ENCODE results near the gene PRKAB1.

Gene PRKAB1

DNA sequence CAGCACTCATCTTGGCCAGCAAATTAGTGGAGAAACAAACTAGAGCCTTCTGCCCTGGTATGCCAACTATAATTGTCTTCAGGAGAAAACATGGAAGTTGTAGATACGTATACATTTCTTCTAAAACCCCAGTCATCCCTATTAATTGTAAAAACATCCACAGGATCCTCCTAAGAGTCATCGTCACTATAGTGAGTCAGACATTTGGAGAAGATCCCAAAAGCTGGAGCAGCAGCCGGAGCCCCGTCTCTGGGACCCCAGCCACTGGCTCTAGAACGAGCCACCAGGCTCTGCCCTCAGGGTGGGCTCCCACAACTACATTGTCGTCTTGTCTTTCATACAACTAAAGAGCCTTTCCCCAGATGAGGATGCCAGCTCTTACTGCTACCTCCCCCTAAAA, 15.5 kb downstream of the PRKAB1 start:
- Histone ChIP-seq H3K9ac (ENCODE audit: low read length in 2 of 2) (no peak overlapping the region), H3K36me3 (ENCODE audit: control insufficient read depth in 2 of 2, insufficient read depth in 2 of 2, low read length in 2 of 2) (peaks cover 28 to 30% of the 10 kb centered on the region in 2 donors), H3K27ac (ENCODE audit: low read length) (no peak overlapping the region), H3K27me3 (ENCODE audit: control insufficient read depth in 1 of 2, insufficient read depth in 2 of 2, low read length in 2 of 2) (no peaks in the 10 kb centered on the region), H3K4me3 (ENCODE audit: low read length in 2 of 2) (no peak overlapping the region), H3K4me1 (ENCODE audit: control insufficient read depth, insufficient read depth, low read length) (peaks cover 2% of the 10 kb centered on the region), H3K9me3 (ENCODE audit: control insufficient read depth in 2 of 2, low read length in 2 of 2) (no peaks in the 10 kb centered on the region)

DNA sequence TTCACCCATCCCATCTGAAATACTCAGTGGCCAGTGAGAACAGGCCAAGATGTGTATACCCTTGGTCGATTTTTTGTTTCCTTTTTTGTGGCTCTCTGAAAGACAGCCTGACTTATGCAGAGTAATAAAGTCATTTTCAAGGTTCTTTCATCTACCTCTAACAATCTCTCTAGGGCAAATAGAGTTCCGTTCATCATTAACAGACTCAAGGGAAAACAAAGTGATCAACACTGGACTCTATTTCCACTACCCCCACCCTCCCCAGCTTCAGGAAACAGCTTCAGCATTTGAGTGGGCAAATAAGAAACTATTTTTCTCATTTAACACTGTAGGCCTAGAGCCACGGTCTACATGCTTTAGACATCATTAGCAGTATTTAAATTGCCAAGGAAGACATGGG, 15.9 kb downstream of the PRKAB1 start:
- Histone ChIP-seq H3K4me3 (ENCODE audit: low read length in 2 of 2) (no peak overlapping the region), H3K9ac (ENCODE audit: low read length in 2 of 2) (no peak overlapping the region), H3K36me3 (ENCODE audit: control insufficient read depth in 2 of 2, insufficient read depth in 2 of 2, low read length in 2 of 2) (peaks cover 24 to 26% of the 10 kb centered on the region in 2 donors), H3K27me3 (ENCODE audit: control insufficient read depth in 1 of 2, insufficient read depth in 2 of 2, low read length in 2 of 2) (no peaks in the 10 kb centered on the region), H3K4me1 (ENCODE audit: control insufficient read depth, insufficient read depth, low read length) (peaks cover 2% of the 10 kb centered on the region), H3K9me3 (ENCODE audit: control insufficient read depth in 2 of 2, low read length in 2 of 2) (no peaks in the 10 kb centered on the region), H3K27ac (ENCODE audit: low read length) (no peak overlapping the region)

DNA sequence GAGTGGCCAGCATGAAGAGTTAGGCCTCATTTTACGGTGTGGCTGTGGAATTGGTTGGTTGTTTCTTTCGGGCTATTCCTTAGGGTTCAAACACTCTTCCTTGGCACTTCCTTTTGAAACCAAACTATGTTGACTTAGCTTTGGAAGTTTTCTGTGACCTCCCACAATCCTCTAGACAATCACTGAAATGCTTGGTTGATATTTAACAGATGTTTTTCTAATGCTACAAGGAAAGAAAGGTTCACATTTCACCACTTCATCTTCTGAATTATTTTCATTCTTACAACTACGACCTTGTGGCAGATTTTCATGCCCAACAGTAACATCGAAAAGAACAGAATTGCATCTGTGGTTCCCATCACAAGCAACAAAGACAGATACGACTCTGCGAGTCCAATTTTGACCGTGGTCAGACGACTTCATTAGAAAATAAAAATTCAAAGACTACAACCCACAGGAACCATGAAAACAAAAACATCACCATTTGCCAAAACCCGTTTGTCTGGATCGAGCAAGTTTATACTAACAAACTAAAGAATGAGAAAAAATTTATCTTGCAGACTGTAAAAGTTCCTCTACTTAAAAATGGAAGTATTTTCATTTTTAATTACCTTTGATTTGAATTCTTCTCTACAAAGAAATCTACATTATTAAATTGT, 16.9 kb downstream of the PRKAB1 start:
- no peak overlapping the region for H3K27ac ChIP-seq (ENCODE audit: low read length)
- no peak overlapping the region for H3K9ac ChIP-seq (ENCODE audit: low read length in 2 of 2)
- H3K4me3 ChIP-seq (ENCODE audit: low read length in 2 of 2) = no peak overlapping the region
- no peaks in the 10 kb centered on the region for H3K27me3 ChIP-seq (ENCODE audit: control insufficient read depth in 1 of 2, insufficient read depth in 2 of 2, low read length in 2 of 2)
- H3K9me3 ChIP-seq (ENCODE audit: control insufficient read depth in 2 of 2, low read length in 2 of 2) = no peaks in the 10 kb centered on the region
- H3K4me1 ChIP-seq (ENCODE audit: control insufficient read depth, insufficient read depth, low read length) = peaks cover under 1% of the 10 kb centered on the region
- peaks cover 16 to 17% of the 10 kb centered on the region in 2 donors for H3K36me3 ChIP-seq (ENCODE audit: control insufficient read depth in 2 of 2, insufficient read depth in 2 of 2, low read length in 2 of 2)

DNA sequence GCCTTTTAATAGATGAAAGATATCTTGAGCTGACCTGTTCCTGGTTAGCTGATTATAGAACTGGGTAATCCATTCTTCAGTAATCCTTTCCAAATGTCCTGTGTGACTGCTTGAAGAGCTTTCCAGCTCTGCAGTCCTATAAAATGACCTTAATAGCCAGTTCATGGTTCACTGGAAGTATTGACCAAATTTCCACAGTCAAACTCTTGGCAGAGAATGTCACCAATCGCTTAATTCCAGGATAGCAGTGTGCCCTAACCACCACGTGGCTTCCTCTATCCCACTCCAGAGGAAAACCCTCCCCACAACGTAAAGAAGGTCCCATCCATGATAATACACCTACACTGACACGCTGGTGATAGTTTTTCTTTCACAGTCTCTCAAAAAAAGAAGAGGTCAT, 17.4 kb downstream of the PRKAB1 start:
- H3K27ac ChIP-seq (ENCODE audit: low read length) = no peak overlapping the region
- peaks cover 11% of the 10 kb centered on the region in 2 donors for H3K36me3 ChIP-seq (ENCODE audit: control insufficient read depth in 2 of 2, insufficient read depth in 2 of 2, low read length in 2 of 2)
- no peaks in the 10 kb centered on the region for H3K9me3 ChIP-seq (ENCODE audit: control insufficient read depth in 2 of 2, low read length in 2 of 2)
- no peak overlapping the region for H3K9ac ChIP-seq (ENCODE audit: low read length in 2 of 2)
- no peaks in the 10 kb centered on the region for H3K4me1 ChIP-seq (ENCODE audit: control insufficient read depth, insufficient read depth, low read length)
- no peak overlapping the region for H3K4me3 ChIP-seq (ENCODE audit: low read length in 2 of 2)
- no peaks in the 10 kb centered on the region for H3K27me3 ChIP-seq (ENCODE audit: control insufficient read depth in 1 of 2, insufficient read depth in 2 of 2, low read length in 2 of 2)

DNA sequence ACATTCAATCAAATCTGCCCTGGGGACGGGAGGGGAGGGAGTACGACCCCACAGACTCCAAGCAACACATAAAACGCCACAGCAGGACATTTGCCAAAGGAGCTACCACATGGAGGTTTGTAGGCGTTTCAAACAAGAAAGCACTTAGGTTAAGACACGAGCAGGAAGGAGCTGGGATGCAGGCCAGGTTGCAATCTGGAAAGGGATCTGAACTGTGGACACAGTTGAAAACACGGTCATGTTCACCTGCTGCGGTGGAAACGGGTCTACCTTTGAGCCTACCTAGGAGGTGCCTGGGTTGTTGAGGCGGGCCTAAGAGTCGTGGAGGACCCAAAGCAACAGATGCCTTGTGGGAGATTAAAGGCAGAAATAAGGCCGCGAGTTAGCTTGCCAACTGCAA, 18.4 kb downstream of the PRKAB1 start:
- H3K27ac ChIP-seq (ENCODE audit: low read length) = no peak overlapping the region
- H3K9me3 ChIP-seq (ENCODE audit: control insufficient read depth in 2 of 2, low read length in 2 of 2) = no peaks in the 10 kb centered on the region
- no peaks in the 10 kb centered on the region for H3K4me1 ChIP-seq (ENCODE audit: control insufficient read depth, insufficient read depth, low read length)
- H3K27me3 ChIP-seq (ENCODE audit: control insufficient read depth in 1 of 2, insufficient read depth in 2 of 2, low read length in 2 of 2) = no peaks in the 10 kb centered on the region
- H3K36me3 ChIP-seq (ENCODE audit: control insufficient read depth in 2 of 2, insufficient read depth in 2 of 2, low read length in 2 of 2) = peaks cover 2 to 4% of the 10 kb centered on the region in 2 donors
- H3K4me3 ChIP-seq (ENCODE audit: low read length in 2 of 2) = no peak overlapping the region
- H3K9ac ChIP-seq (ENCODE audit: low read length in 2 of 2) = no peak overlapping the region

DNA sequence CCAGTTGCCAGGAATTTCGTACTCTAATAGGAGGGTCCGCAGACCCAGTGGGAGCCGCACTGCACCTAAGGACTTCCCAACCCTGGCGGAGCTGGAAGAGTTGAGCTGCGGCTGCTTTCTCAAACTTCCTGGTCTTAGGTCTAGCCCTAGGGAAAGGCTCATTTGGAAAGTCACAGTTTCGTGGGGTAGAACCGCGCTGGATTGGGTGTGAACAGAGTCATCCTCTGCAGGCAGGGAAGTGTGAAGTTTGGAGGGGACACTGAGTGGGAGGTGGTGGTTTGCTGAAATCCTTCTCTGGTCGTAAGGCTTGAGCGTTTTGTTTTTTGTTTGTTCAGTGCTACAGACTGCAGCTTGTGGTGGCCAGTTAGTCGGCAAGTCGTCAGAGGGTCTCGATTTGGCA, 18.8 kb downstream of the PRKAB1 start:
- H3K9ac ChIP-seq (ENCODE audit: low read length in 2 of 2) = no peak overlapping the region

DNA sequence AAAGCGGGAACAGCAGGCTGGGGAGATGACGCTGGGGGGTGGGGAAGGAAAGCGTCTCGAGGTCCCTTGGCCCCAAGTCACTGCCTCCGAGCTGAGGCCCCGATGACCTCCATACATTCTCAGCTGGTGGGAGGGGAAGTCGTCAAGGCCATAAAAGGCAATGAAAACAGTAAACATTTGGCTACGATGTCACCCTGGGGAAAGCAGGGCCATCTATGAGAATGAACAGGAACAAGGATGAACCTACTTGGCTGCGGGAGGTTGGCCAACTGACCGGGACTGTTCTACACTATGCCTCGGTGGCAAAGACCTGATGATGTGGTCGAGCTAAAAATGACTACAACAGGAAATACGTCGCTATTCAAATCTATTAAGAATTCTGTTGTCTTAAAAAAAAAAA, 19.5 kb downstream of the PRKAB1 start:
- no peaks in the 10 kb centered on the region for H3K27me3 ChIP-seq (ENCODE audit: control insufficient read depth in 1 of 2, insufficient read depth in 2 of 2, low read length in 2 of 2)
- no peaks in the 10 kb centered on the region for H3K4me1 ChIP-seq (ENCODE audit: control insufficient read depth, insufficient read depth, low read length)
- no peak overlapping the region for H3K27ac ChIP-seq (ENCODE audit: low read length)
- H3K9me3 ChIP-seq (ENCODE audit: control insufficient read depth in 2 of 2, low read length in 2 of 2) = no peaks in the 10 kb centered on the region
- H3K9ac ChIP-seq (ENCODE audit: low read length in 2 of 2) = no peak overlapping the region
- no peak overlapping the region for H3K4me3 ChIP-seq (ENCODE audit: low read length in 2 of 2)
- H3K36me3 ChIP-seq (ENCODE audit: control insufficient read depth in 2 of 2, insufficient read depth in 2 of 2, low read length in 2 of 2) = no peaks in the 10 kb centered on the region

More for the DNA sequence above, 18.8 kb downstream of the PRKAB1 start:
- no peaks in the 10 kb centered on the region for H3K27me3 ChIP-seq (ENCODE audit: control insufficient read depth in 1 of 2, insufficient read depth in 2 of 2, low read length in 2 of 2)
- H3K9me3 ChIP-seq (ENCODE audit: control insufficient read depth in 2 of 2, low read length in 2 of 2) = no peaks in the 10 kb centered on the region
- no peaks in the 10 kb centered on the region for H3K4me1 ChIP-seq (ENCODE audit: control insufficient read depth, insufficient read depth, low read length)
- peaks cover under 1 to 2% of the 10 kb centered on the region in 2 donors for H3K36me3 ChIP-seq (ENCODE audit: control insufficient read depth in 2 of 2, insufficient read depth in 2 of 2, low read length in 2 of 2)
- no peak overlapping the region for H3K27ac ChIP-seq (ENCODE audit: low read length)
- H3K4me3 ChIP-seq (ENCODE audit: low read length in 2 of 2) = no peak overlapping the region

DNA sequence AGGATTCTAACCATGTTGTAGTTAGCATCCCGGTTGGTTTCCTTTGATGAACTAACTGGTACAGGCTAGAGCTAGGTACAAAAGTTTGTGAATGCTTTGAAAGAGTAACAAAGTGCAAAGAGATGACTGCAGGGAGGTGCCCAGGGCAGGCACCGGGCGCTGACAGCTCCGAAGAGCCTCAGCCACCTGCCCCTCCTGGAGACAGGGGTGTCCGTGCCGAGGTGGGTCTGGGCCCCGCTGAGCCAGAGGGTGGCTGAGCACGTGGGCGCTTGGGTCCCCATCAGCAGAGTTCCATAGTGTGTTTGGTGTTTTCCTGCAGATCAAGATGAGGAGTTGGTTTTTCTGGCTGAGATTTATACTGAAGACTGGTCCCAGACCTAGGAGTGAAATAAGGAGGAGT, 19.9 kb downstream of the PRKAB1 start:
- H3K9me3 ChIP-seq (ENCODE audit: control insufficient read depth in 2 of 2, low read length in 2 of 2) = no peaks in the 10 kb centered on the region
- H3K27me3 ChIP-seq (ENCODE audit: control insufficient read depth in 1 of 2, insufficient read depth in 2 of 2, low read length in 2 of 2) = no peaks in the 10 kb centered on the region
- no peak overlapping the region for H3K4me3 ChIP-seq (ENCODE audit: low read length in 2 of 2)
- H3K9ac ChIP-seq (ENCODE audit: low read length in 2 of 2) = no peak overlapping the region
- no peaks in the 10 kb centered on the region for H3K4me1 ChIP-seq (ENCODE audit: control insufficient read depth, insufficient read depth, low read length)
- no peaks in the 10 kb centered on the region for H3K36me3 ChIP-seq (ENCODE audit: control insufficient read depth in 2 of 2, insufficient read depth in 2 of 2, low read length in 2 of 2)
- H3K27ac ChIP-seq (ENCODE audit: low read length) = no peak overlapping the region

DNA sequence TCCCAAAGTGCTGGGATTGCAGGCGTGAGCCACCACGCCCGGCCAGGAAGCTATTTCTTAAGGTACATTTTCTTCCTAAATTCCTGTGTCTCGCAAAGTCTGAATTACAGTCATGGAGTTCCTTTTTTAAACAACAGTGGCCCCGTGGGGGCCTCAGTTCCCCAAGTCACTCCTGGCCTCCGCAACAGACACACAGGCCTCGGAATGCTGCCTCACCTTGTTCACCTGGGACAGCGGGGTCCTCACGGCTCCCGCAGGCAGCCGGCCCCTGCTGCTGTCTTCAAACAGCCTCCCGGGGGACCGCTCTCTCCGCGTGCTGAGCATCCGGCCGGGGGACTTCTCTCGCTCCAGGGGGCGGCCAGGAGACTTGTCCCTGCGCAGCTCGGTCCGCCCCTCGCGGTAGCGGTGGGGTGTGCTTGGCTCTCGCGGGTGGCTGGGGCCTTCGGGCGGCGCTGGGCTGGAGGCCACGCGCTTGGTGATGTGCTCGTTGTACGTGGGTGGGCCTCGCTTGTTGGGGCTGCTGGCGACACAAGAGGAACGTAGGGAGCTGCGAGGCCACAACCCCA, 22.1 kb downstream of the PRKAB1 start:
- no peaks in the 10 kb centered on the region for H3K27me3 ChIP-seq (ENCODE audit: control insufficient read depth in 1 of 2, insufficient read depth in 2 of 2, low read length in 2 of 2)
- no peaks in the 10 kb centered on the region for H3K36me3 ChIP-seq (ENCODE audit: control insufficient read depth in 2 of 2, insufficient read depth in 2 of 2, low read length in 2 of 2)
- no peak overlapping the region for H3K9ac ChIP-seq (ENCODE audit: low read length in 2 of 2)
- H3K27ac ChIP-seq (ENCODE audit: low read length) = no peak overlapping the region
- H3K9me3 ChIP-seq (ENCODE audit: control insufficient read depth in 2 of 2, low read length in 2 of 2) = no peaks in the 10 kb centered on the region
- H3K4me3 ChIP-seq (ENCODE audit: low read length in 2 of 2) = no peak overlapping the region
- peaks cover 6% of the 10 kb centered on the region for H3K4me1 ChIP-seq (ENCODE audit: control insufficient read depth, insufficient read depth, low read length)

DNA sequence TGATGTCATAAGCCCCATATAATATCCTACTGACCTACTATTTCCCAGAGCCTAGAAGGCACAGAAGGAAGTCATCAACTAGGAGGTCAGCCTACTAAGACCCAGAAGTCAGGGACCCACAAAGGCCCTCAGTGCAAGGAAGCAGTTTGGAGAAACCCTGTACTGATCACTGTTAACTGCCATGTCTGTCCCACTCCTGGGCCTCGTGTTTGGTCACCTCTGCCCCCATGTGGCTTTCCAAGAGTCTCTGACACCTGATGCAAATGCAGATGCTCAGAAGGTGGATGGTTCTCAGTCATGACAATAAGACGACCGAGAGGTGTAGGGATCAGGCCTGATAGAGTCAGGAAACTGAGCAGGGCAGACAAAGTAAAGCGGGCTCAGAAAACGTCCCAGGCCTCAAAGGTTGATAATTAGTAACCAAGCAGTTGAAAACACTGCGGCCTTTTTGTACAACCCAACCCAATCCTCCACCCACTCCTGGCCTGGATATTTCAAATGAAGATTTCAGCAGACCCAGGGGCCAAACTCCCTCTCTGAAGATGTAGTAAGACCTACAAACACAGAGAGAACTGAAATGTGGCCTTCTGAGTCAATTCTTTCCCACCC, 23.4 kb downstream of the PRKAB1 start:
- H3K36me3 ChIP-seq (ENCODE audit: control insufficient read depth in 2 of 2, insufficient read depth in 2 of 2, low read length in 2 of 2) = no peaks in the 10 kb centered on the region

DNA sequence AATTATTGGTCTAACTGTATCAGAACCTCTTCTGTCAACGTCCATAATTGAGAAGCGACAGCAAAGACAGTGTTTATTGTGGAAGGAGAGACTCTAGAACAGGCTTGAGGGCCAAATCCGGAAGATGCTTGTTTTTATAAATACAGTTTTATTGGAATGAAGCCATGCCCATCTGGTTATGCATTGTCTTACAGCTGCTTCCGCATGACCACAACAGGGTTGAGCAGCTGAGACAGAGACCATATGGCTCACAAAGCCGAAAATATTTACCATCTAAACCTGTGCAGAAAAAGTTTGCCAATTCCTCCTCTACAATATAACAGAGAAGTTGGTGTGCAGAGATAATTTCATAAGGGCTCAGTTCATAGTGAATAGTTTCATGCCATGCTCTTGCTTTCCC, 24.5 kb downstream of the PRKAB1 start:
- no peak overlapping the region for H3K9ac ChIP-seq (ENCODE audit: low read length in 2 of 2)
- no peak overlapping the region for H3K27ac ChIP-seq (ENCODE audit: low read length)

More for the DNA sequence above, 23.4 kb downstream of the PRKAB1 start:
- no peak overlapping the region for H3K27ac ChIP-seq (ENCODE audit: low read length)
- H3K9ac ChIP-seq (ENCODE audit: low read length in 2 of 2) = no peak overlapping the region
- H3K27me3 ChIP-seq (ENCODE audit: control insufficient read depth in 1 of 2, insufficient read depth in 2 of 2, low read length in 2 of 2) = no peaks in the 10 kb centered on the region
- no peaks in the 10 kb centered on the region for H3K9me3 ChIP-seq (ENCODE audit: control insufficient read depth in 2 of 2, low read length in 2 of 2)
- H3K4me3 ChIP-seq (ENCODE audit: low read length in 2 of 2) = no peak overlapping the region
- peaks cover 6% of the 10 kb centered on the region for H3K4me1 ChIP-seq (ENCODE audit: control insufficient read depth, insufficient read depth, low read length)

More for the DNA sequence above, 24.5 kb downstream of the PRKAB1 start:
- Histone ChIP-seq H3K27me3 (ENCODE audit: control insufficient read depth in 1 of 2, insufficient read depth in 2 of 2, low read length in 2 of 2) (no peaks in the 10 kb centered on the region), H3K9me3 (ENCODE audit: control insufficient read depth in 2 of 2, low read length in 2 of 2) (no peaks in the 10 kb centered on the region), H3K36me3 (ENCODE audit: control insufficient read depth in 2 of 2, insufficient read depth in 2 of 2, low read length in 2 of 2) (no peaks in the 10 kb centered on the region), H3K4me3 (ENCODE audit: low read length in 2 of 2) (no peak overlapping the region), H3K4me1 (ENCODE audit: control insufficient read depth, insufficient read depth, low read length) (peaks cover 6% of the 10 kb centered on the region)
